ENCODE results near the gene ALDH3B1. TPM values are rescaled to one million over a fixed set of nuclear protein-coding genes. Genes with fewer than 3 reads are reported as not detected.

ALDH3B1 gene
- polyA plus RNA-seq, 12 donors: 3.2 to 155 (median 7.6) TPM

- no peak for DNase-seq
Observed at GRCh38 chr11:68028802-68029545, 18.8 kb downstream of the ALDH3B1 start.

GRCh38 chr11:68030318-68031143, 20.4 kb downstream of the ALDH3B1 start, which contains the start of gene NDUFS8:
TSS of gene NDUFS8 (plus strand) at chr11:68030681. CDS start at chr11:68032152, 1,471 bp downstream.
- peak; percentile 98 for DNase-seq

- DNase-seq: no peak
Observed at GRCh38 chr11:68031144-68031464, 21.0 kb downstream of the ALDH3B1 start.

GRCh38 chr11:68032003-68032402, 21.9 kb downstream of the ALDH3B1 start:
- DNase-seq: no peak

GRCh38 chr11:68032997-68033707, 23.0 kb downstream of the ALDH3B1 start:
- no peak for DNase-seq

GRCh38 chr11:68033708-68034045, 23.6 kb downstream of the ALDH3B1 start:
- no peak for DNase-seq

- no peak for DNase-seq
Observed at GRCh38 chr11:68035266-68035876, 25.2 kb downstream of the ALDH3B1 start.

- no peak for DNase-seq
Observed at GRCh38 chr11:68036141-68036716, 26.1 kb downstream of the ALDH3B1 start.

- no peak for DNase-seq
Observed at GRCh38 chr11:68036717-68037239, 26.7 kb downstream of the ALDH3B1 start.

- DNase-seq: no peak
Observed at GRCh38 chr11:68037411-68038225, 27.5 kb downstream of the ALDH3B1 start.

- no peak for DNase-seq
Observed at GRCh38 chr11:68038226-68038717, 28.1 kb downstream of the ALDH3B1 start.

GRCh38 chr11:68038718-68039525, 28.8 kb downstream of the ALDH3B1 start, which contains the start of gene TCIRG1:
TSS of gene TCIRG1 (plus strand) at chr11:68039025. CDS start at chr11:68041272, 2,247 bp downstream.
- peak; percentile 85 for DNase-seq

GRCh38 chr11:68039526-68040086, 29.5 kb downstream of the ALDH3B1 start:
- no peak for DNase-seq

- peak; percentile 71 for DNase-seq
Observed at GRCh38 chr11:68040101-68040956, 30.2 kb downstream of the ALDH3B1 start.

GRCh38 chr11:68040957-68041591, 30.9 kb downstream of the ALDH3B1 start:
- DNase-seq: no peak

- no peak for DNase-seq
Observed at GRCh38 chr11:68041617-68042218, 31.6 kb downstream of the ALDH3B1 start.
